ENCODE data around the gene WDR70. TPM values are rescaled to one million over a fixed set of nuclear protein-coding genes. Genes with fewer than 3 reads are reported as not detected.

The WDR70 gene
- total RNA-seq, 2 donors from 2014 or later, result 39.0 to 44.0 TPM

- H3K4me3 Mint-ChIP-seq, result no peak overlapping the region
- no peaks in the 10 kb centered on the region for H3K27me3 Mint-ChIP-seq (ENCODE audit: low read depth)
- peak overlapping the region; percentile 24 for H3K27ac Mint-ChIP-seq
- H3K4me1 Mint-ChIP-seq (ENCODE audit: low read depth), result no peaks in the 10 kb centered on the region
- peaks cover 0 to 2% of the 10 kb centered on the region in 2 donors for H3K36me3 Mint-ChIP-seq (ENCODE audit: insufficient read depth in 2 of 2)
- ATAC-seq (replicated peaks in 1 of 2), result no peak
- H3K9me3 Mint-ChIP-seq, result peaks cover 0 to 2% of the 10 kb centered on the region in 2 donors
- DNase-seq, result no peak
Measured at GRCh38 chr5:37549411-37549810, 170.3 kb downstream of the WDR70 start.

DNA sequence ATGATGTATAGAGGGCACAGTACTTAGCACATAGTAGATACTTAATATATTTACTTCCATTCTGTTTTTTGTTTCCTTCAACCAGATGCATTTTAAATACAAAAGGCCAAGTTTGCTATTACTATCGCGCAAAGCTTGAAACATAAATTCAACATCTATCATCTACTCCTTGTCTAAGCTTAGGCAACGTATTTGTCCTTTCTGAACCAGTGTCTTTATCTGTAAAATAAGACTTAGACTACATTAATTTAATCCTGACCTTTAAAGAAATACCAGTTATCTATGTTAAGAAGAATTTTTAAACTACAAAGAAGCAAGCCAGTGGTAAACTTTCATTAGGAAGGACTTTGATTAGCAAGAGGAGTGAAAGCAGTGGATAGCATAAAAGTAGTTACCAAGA is 173.0 kb downstream of the WDR70 start:
- no peaks in the 10 kb centered on the region for H3K4me1 Mint-ChIP-seq (ENCODE audit: low read depth)
- H3K27me3 Mint-ChIP-seq (ENCODE audit: low read depth), result no peaks in the 10 kb centered on the region
- peaks cover 0 to 2% of the 10 kb centered on the region in 2 donors for H3K36me3 Mint-ChIP-seq (ENCODE audit: insufficient read depth in 2 of 2)
- peaks cover 0 to 4% of the 10 kb centered on the region in 2 donors for H3K9me3 Mint-ChIP-seq
- DNase-seq, result no peak
- no peak overlapping the region for H3K4me3 Mint-ChIP-seq
- no peak for ATAC-seq (replicated peaks in 1 of 2)
- H3K27ac Mint-ChIP-seq, result no peak overlapping the region

- H3K27ac Mint-ChIP-seq, result no peak overlapping the region
- H3K9me3 Mint-ChIP-seq, result peaks cover 0 to 4% of the 10 kb centered on the region in 2 donors
- ATAC-seq (replicated peaks in 1 of 2) (no peak), DNase-seq (no peak)
- H3K27me3 Mint-ChIP-seq (ENCODE audit: low read depth), result no peaks in the 10 kb centered on the region
- H3K4me1 Mint-ChIP-seq (ENCODE audit: low read depth), result no peaks in the 10 kb centered on the region
- H3K36me3 Mint-ChIP-seq (ENCODE audit: insufficient read depth in 2 of 2), result peaks cover 0 to 2% of the 10 kb centered on the region in 2 donors
- no peak overlapping the region for H3K4me3 Mint-ChIP-seq
Measured at GRCh38 chr5:37552770-37553719, 173.9 kb downstream of the WDR70 start.

GRCh38 chr5:37553720-37554404 is 174.7 kb downstream of the WDR70 start:
- Mint-ChIP-seq H3K36me3 (ENCODE audit: insufficient read depth in 2 of 2) (peaks cover 0 to 2% of the 10 kb centered on the region in 2 donors), H3K9me3 (peaks cover 0 to 4% of the 10 kb centered on the region in 2 donors), H3K27me3 (ENCODE audit: low read depth) (no peaks in the 10 kb centered on the region), H3K4me3 (no peak overlapping the region), H3K27ac (no peak overlapping the region), H3K4me1 (ENCODE audit: low read depth) (no peaks in the 10 kb centered on the region)
- DNase-seq, result no peak
- ATAC-seq (replicated peaks in 1 of 2), result no peak

DNA sequence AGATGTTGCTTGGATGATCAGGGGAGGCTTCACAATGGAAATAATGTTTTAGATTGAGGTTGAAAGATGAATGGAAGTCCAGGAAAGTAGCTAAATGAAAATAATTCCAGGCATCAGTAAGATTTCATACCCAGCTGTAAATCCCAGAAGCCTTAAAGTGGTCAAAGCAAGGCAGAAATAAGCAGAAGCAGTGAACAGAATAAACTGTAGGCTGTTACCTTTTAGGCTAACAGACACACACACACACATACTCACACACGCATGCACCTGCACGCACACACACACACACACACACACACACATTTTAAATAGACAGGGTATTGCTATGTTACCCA is 175.3 kb downstream of the WDR70 start:
- DNase-seq (no peak), ATAC-seq (replicated peaks in 1 of 2) (no peak)
- H3K27ac Mint-ChIP-seq, result no peak overlapping the region
- H3K27me3 Mint-ChIP-seq (ENCODE audit: low read depth), result no peaks in the 10 kb centered on the region
- H3K4me3 Mint-ChIP-seq, result no peak overlapping the region
- no peaks in the 10 kb centered on the region for H3K4me1 Mint-ChIP-seq (ENCODE audit: low read depth)
- peaks cover 0 to 4% of the 10 kb centered on the region in 2 donors for H3K36me3 Mint-ChIP-seq (ENCODE audit: insufficient read depth in 2 of 2)
- H3K9me3 Mint-ChIP-seq, result peaks cover 0 to 4% of the 10 kb centered on the region in 2 donors

GRCh38 chr5:37554938-37555337 is 175.8 kb downstream of the WDR70 start:
- ATAC-seq (replicated peaks in 1 of 2) (no peak), DNase-seq (no peak)
- Mint-ChIP-seq H3K4me3 (no peak overlapping the region), H3K27me3 (ENCODE audit: low read depth) (no peaks in the 10 kb centered on the region), H3K4me1 (ENCODE audit: low read depth) (no peaks in the 10 kb centered on the region), H3K27ac (no peak overlapping the region), H3K9me3 (peaks cover 0 to 4% of the 10 kb centered on the region in 2 donors), H3K36me3 (ENCODE audit: insufficient read depth in 2 of 2) (peaks cover 0 to 4% of the 10 kb centered on the region in 2 donors)

- Mint-ChIP-seq H3K4me1 (ENCODE audit: low read depth) (no peaks in the 10 kb centered on the region), H3K9me3 (peaks cover 0 to 4% of the 10 kb centered on the region in 2 donors), H3K27ac (no peak overlapping the region), H3K36me3 (ENCODE audit: insufficient read depth in 2 of 2) (peaks cover 0 to 7% of the 10 kb centered on the region in 2 donors), H3K4me3 (no peak overlapping the region), H3K27me3 (ENCODE audit: low read depth) (no peaks in the 10 kb centered on the region)
- DNase-seq, result no peak
- ATAC-seq (replicated peaks in 1 of 2), result no peak
Measured at GRCh38 chr5:37557734-37558293, 178.7 kb downstream of the WDR70 start.

DNA sequence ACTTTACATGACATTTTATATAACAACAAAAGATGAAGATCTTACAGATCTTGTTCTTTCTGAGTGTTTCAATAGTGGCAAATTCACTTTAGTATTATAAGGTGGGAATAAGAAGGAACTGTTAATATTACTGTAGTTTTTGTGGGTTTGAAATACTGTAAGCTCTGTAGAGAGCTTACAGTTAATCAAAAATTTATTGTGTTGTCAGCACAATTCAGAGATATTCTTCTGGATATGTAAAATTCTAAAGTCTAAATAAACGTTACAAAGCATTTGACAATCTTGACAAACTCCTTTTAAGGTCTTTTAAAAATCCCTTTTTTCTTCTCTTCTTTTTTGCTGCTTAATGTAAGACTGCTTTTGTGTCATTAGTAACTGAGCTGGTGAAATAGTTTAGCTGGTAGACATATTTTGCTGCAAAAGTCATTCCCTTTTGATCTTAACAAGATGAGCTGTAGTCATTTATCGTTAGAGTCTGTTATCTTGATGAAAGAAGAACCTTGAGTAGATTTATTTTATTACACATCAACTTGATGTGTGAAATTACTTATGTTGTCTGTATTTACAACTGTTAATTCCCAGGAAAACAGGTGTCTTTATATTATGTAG is 186.0 kb downstream of the WDR70 start:
- no peak for ATAC-seq (replicated peaks in 1 of 2)
- H3K36me3 Mint-ChIP-seq (ENCODE audit: insufficient read depth in 2 of 2), result peaks cover 0 to 5% of the 10 kb centered on the region in 2 donors

DNA sequence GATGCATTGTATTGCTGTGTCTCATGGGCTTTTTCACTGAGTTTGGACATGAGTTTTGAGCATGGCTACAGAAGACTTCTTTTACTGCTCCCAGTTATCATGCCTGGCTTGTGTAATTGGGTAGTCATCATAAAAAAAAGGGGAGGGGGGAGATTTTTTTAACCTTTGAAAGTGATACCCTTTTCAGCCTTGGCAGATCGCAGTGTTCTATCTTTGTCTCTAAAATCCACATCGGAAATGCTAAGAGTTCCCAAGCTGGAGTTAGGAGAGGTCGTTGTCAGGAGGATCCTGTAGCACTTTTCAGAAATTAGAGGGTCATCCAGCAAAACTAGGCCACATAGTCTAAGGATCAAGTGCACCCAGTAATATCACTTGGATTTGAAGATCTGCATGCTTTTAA is 188.4 kb downstream of the WDR70 start:
- no peaks in the 10 kb centered on the region for H3K27me3 Mint-ChIP-seq (ENCODE audit: low read depth)
- peak overlapping the region; percentile 17 for H3K27ac Mint-ChIP-seq
- DNase-seq (no peak), ATAC-seq (replicated peaks in 1 of 2) (no peak)
- no peak overlapping the region for H3K4me3 Mint-ChIP-seq
- H3K9me3 Mint-ChIP-seq, result peaks cover 0 to 2% of the 10 kb centered on the region in 2 donors
- H3K4me1 Mint-ChIP-seq (ENCODE audit: low read depth), result peaks cover 10% of the 10 kb centered on the region
- no peaks in the 10 kb centered on the region for H3K36me3 Mint-ChIP-seq (ENCODE audit: insufficient read depth in 2 of 2)

More for the DNA sequence above, 186.0 kb downstream of the WDR70 start:
- Mint-ChIP-seq H3K9me3 (peaks cover 0 to 2% of the 10 kb centered on the region in 2 donors), H3K27ac (no peak overlapping the region), H3K4me3 (no peak overlapping the region), H3K27me3 (ENCODE audit: low read depth) (no peaks in the 10 kb centered on the region), H3K4me1 (ENCODE audit: low read depth) (peaks cover 8% of the 10 kb centered on the region)
- DNase-seq, result no peak

DNA sequence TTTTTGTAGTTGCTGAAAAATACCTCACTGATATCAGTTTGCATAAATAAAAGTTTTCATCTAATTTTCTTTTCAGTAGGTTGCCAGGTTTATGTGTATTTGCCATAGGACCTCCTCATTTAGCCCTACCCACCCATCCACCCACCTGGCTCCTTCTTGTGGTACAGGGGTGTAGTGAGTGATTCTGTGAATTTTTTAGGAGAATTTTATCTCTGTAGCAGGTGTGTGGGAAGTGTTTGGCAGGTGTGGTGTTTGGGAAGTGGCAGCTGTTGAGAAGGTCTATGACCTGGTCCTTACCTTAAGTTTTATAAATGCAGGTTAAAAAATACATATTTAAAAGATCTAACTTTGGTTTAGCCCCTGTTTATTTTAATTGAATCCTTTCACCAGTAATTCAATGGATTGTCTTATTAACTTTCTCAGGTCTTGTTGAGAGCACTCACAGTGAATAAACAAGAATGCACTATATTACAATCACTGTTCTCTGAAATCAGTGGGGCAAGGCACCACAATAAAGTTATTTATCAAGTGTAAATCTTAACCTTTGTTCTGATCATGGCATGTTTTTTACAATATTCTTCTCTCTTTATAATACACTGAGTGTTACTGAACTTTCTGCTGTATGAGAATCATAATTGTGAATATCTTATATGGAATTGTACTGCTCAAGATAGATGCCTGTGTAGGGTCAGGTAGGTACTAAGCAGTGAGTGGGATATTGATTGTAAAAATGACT is 189.1 kb downstream of the WDR70 start:
- Mint-ChIP-seq H3K4me1 (ENCODE audit: low read depth) (peaks cover 10% of the 10 kb centered on the region), H3K4me3 (no peak overlapping the region), H3K27me3 (ENCODE audit: low read depth) (no peaks in the 10 kb centered on the region), H3K36me3 (ENCODE audit: insufficient read depth in 2 of 2) (peaks cover 0 to 2% of the 10 kb centered on the region in 2 donors), H3K9me3 (peaks cover 0 to 2% of the 10 kb centered on the region in 2 donors), H3K27ac (no peak overlapping the region)
- ATAC-seq (replicated peaks in 1 of 2) (no peak), DNase-seq (no peak)

DNA sequence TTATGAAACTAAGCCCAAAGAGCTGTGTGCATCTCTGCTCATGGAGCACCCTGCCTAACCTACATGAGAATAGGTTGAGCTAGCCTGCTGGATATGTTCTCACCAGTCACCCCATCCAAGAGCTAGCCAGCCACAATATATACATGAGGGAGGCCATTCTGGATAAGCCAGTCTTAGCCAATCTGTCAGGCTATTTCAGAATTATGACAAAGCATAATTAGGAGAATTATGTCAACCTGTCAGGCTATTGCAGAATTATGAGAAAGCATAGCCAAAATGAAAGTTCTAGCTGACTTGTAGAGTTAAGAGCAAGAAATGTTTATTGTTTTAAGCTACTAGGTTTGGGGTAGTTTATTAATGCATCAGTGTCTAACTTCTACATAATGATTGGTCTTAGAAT is 189.8 kb downstream of the WDR70 start:
- Mint-ChIP-seq H3K4me1 (ENCODE audit: low read depth) (peaks cover 10% of the 10 kb centered on the region), H3K27ac (no peak overlapping the region), H3K4me3 (no peak overlapping the region), H3K27me3 (ENCODE audit: low read depth) (no peaks in the 10 kb centered on the region), H3K9me3 (peaks cover 0 to 2% of the 10 kb centered on the region in 2 donors), H3K36me3 (ENCODE audit: insufficient read depth in 2 of 2) (peaks cover 0 to 2% of the 10 kb centered on the region in 2 donors)
- DNase-seq (no peak), ATAC-seq (replicated peaks in 1 of 2) (no peak)

- Mint-ChIP-seq H3K4me1 (ENCODE audit: low read depth) (peaks cover 10% of the 10 kb centered on the region), H3K9me3 (peaks cover 0 to 2% of the 10 kb centered on the region in 2 donors), H3K27ac (no peak overlapping the region), H3K4me3 (no peak overlapping the region), H3K27me3 (ENCODE audit: low read depth) (no peaks in the 10 kb centered on the region), H3K36me3 (ENCODE audit: insufficient read depth in 2 of 2) (peaks cover 0 to 2% of the 10 kb centered on the region in 2 donors)
- no peak for DNase-seq
- no peak for ATAC-seq (replicated peaks in 1 of 2)
Measured at GRCh38 chr5:37569466-37569865, 190.3 kb downstream of the WDR70 start.
